Measurements from ENCODE around the gene NUP54. TPM values are rescaled to one million over a fixed set of nuclear protein-coding genes. Genes with fewer than 3 reads are reported as not detected.

The NUP54 gene
- total RNA-seq, 1 donor from 2014 or later, result 26.1 TPM

DNA sequence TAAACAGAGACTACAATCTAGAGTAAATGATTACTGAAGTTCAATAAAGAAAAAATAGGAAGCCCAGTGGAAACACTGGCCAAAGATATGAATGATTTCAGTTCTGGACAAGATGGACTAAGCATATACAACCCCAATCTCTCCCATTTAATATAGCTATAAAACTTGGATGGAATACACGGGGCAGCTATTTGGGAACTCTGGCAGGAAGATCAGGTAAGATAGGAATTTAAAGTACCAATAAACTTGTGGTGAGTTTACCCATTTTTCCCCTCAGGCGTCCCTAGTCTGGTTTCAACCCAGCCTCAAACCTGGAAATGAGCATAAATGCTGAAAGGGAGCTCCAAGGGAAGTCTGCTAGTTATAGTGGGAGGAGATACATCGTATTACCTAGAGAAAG, 20.4 kb downstream of the NUP54 start:
- H3K27ac Mint-ChIP-seq (ENCODE audit: unreplicated experiment), result no peak overlapping the region
- peaks cover 17% of the 10 kb centered on the region for H3K36me3 Mint-ChIP-seq (ENCODE audit: low read depth)
- no peaks in the 10 kb centered on the region for H3K4me1 Mint-ChIP-seq (ENCODE audit: low read depth)
- DNase-seq (ENCODE audit: low spot score), result no peak
- no peaks in the 10 kb centered on the region for H3K9me3 Mint-ChIP-seq (ENCODE audit: low read depth)
- no peaks in the 10 kb centered on the region for H3K27me3 Mint-ChIP-seq (ENCODE audit: low read depth)
- no peak overlapping the region for H3K4me3 Mint-ChIP-seq (ENCODE audit: unreplicated experiment)
- TF ChIP-seq, protein P1, sequence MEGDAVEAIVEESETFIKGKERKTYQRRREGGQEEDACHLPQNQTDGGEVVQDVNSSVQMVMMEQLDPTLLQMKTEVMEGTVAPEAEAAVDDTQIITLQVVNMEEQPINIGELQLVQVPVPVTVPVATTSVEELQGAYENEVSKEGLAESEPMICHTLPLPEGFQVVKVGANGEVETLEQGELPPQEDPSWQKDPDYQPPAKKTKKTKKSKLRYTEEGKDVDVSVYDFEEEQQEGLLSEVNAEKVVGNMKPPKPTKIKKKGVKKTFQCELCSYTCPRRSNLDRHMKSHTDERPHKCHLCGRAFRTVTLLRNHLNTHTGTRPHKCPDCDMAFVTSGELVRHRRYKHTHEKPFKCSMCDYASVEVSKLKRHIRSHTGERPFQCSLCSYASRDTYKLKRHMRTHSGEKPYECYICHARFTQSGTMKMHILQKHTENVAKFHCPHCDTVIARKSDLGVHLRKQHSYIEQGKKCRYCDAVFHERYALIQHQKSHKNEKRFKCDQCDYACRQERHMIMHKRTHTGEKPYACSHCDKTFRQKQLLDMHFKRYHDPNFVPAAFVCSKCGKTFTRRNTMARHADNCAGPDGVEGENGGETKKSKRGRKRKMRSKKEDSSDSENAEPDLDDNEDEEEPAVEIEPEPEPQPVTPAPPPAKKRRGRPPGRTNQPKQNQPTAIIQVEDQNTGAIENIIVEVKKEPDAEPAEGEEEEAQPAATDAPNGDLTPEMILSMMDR (IDR thresholded peaks at IDR 0.05), result no peak

DNA sequence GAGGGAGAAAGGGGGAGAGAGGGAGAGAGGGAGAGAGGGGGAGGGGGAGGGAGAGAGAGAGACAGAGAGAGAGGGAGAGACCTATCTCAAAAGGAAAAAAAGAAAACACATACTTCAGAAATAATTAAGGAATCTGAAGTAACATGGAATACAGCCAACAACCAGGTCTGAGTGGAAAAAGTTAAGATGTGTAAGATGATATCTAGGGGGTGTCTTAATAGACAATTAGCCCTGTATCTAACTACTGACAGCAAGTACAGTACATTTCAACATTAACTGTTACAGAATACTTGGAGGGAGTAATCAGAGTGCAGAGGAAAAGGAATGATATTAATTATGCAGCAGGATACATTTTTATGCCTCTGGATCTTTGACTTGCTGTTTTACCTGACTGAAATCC, 22.4 kb downstream of the NUP54 start:
- DNase-seq (ENCODE audit: low spot score), result no peak
- Mint-ChIP-seq H3K9me3 (ENCODE audit: low read depth) (peaks cover 4% of the 10 kb centered on the region), H3K4me1 (ENCODE audit: low read depth) (no peaks in the 10 kb centered on the region), H3K36me3 (ENCODE audit: low read depth) (peaks cover 23% of the 10 kb centered on the region), H3K4me3 (ENCODE audit: unreplicated experiment) (no peak overlapping the region), H3K27me3 (ENCODE audit: low read depth) (no peaks in the 10 kb centered on the region), H3K27ac (ENCODE audit: unreplicated experiment) (no peak overlapping the region)
- TF ChIP-seq, protein P1 (IDR thresholded peaks at IDR 0.05), result no peak

DNA sequence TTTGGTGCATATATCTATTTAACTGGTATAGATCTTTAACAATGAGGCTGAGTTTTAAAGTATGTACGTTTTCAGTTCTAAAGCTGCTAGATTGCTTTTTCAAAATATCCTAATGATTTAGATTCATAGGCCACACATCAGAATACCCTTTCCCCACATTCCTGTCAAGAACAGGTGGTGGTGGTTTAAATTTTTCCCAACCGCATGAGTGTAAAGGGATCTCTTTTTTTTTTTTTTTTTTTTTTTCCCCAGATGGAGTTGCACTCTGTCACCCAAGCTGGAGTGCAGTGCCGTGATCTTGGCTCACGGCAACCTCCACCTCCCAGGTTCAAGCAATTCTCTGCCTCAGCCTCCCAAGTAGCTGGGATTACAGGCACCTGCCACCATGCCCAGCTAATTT, 28.0 kb downstream of the NUP54 start:
- Mint-ChIP-seq H3K9me3 (ENCODE audit: low read depth) (peaks cover 4% of the 10 kb centered on the region), H3K4me1 (ENCODE audit: low read depth) (no peaks in the 10 kb centered on the region), H3K4me3 (ENCODE audit: unreplicated experiment) (no peak overlapping the region), H3K36me3 (ENCODE audit: low read depth) (peaks cover 43% of the 10 kb centered on the region), H3K27ac (ENCODE audit: unreplicated experiment) (no peak overlapping the region), H3K27me3 (ENCODE audit: low read depth) (no peaks in the 10 kb centered on the region)
- TF ChIP-seq, protein P1 (IDR thresholded peaks at IDR 0.05), result no peak
- no peak for DNase-seq (ENCODE audit: low spot score)

DNA sequence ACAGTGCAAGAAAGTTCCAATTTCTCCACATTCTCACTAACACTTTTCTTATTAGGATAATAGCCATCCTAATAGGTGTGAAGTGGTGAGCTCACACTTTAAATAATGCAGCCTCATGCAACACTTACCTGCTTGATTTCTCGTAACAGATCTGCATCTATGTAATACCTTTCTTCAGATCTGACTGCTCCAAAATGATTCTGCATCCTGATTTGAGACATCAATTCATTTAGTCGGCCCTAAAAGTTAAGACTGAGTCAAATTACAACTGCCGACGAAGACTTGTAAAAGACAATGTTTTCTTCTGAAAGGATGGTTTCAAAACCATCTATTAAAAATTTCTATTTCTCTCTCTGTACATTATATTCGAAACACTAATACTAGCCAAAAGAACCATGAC, 30.7 kb downstream of the NUP54 start:
- DNase-seq (ENCODE audit: low spot score), result no peak
- H3K4me1 Mint-ChIP-seq (ENCODE audit: low read depth), result no peaks in the 10 kb centered on the region
- no peak overlapping the region for H3K4me3 Mint-ChIP-seq (ENCODE audit: unreplicated experiment)
- TF ChIP-seq, protein P1 (IDR thresholded peaks at IDR 0.05), result no peak
- H3K27me3 Mint-ChIP-seq (ENCODE audit: low read depth), result no peaks in the 10 kb centered on the region
- no peak overlapping the region for H3K27ac Mint-ChIP-seq (ENCODE audit: unreplicated experiment)
- H3K36me3 Mint-ChIP-seq (ENCODE audit: low read depth), result peaks cover 43% of the 10 kb centered on the region
- H3K9me3 Mint-ChIP-seq (ENCODE audit: low read depth), result peaks cover 4% of the 10 kb centered on the region

DNA sequence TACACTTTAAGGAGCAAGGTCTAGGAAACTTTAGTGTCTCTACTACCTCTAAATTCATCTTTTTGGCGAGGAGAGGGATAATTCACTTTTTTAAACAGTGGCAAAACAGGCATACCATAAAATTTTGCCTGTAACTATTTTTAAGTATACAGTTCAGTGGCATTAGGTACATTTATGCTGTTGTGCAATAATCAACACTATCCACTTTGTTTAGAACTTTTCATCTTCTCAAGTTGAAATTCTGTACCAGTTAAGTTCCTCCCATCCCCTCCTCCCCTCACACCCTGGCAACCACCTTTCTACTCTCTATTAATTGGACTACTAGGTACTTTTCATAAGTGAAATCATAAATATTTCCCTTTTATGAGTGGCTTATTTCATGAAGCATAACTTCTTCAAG, 31.4 kb downstream of the NUP54 start:
- DNase-seq (ENCODE audit: low spot score), result no peak
- peaks cover 40% of the 10 kb centered on the region for H3K36me3 Mint-ChIP-seq (ENCODE audit: low read depth)
- H3K4me1 Mint-ChIP-seq (ENCODE audit: low read depth), result no peaks in the 10 kb centered on the region
- H3K27me3 Mint-ChIP-seq (ENCODE audit: low read depth), result no peaks in the 10 kb centered on the region
- no peak overlapping the region for H3K4me3 Mint-ChIP-seq (ENCODE audit: unreplicated experiment)
- H3K9me3 Mint-ChIP-seq (ENCODE audit: low read depth), result no peaks in the 10 kb centered on the region
- H3K27ac Mint-ChIP-seq (ENCODE audit: unreplicated experiment), result no peak overlapping the region
- TF ChIP-seq, protein P1 (IDR thresholded peaks at IDR 0.05), result no peak

All from chondrocyte (in vitro differentiated cells).